NCI-H1436 (cell line): ENCODE measurements around the gene DNAH6.
"Not testable (repeated sequence)": the region's sequence is repeated elsewhere in the genome, so short reads cannot be mapped to it uniquely, and the experiment has no call there.

Experiments used
- DNase-seq: peaks from one replicate; lab custom pipeline; 2025; lab: John Stamatoyannopoulos, UW

Gene DNAH6

GRCh38 chr2:84515788-84516187, 510 bp upstream of the DNAH6 start:
- DNase-seq, result no peak

- DNase-seq, result no peak
These were observed 3.1 kb downstream of the DNAH6 start for GRCh38 chr2:84519332-84519957.

GRCh38 chr2:84526562-84526961, 10.3 kb downstream of the DNAH6 start:
- DNase-seq, result no peak

- DNase-seq, result no peak
These were observed 11.1 kb downstream of the DNAH6 start for GRCh38 chr2:84527137-84528129.

- no peak for DNase-seq
These were observed 16.0 kb downstream of the DNAH6 start for GRCh38 chr2:84532291-84532690.

- no peak for DNase-seq
These were observed 17.9 kb downstream of the DNAH6 start for GRCh38 chr2:84534225-84534624.

GRCh38 chr2:84537251-84537650, 21.0 kb downstream of the DNAH6 start:
- DNase-seq, result no peak

GRCh38 chr2:84539729-84540128, 23.4 kb downstream of the DNAH6 start:
- DNase-seq, result no peak

- DNase-seq, result no peak
These were observed 28.7 kb downstream of the DNAH6 start for GRCh38 chr2:84545005-84545404.

GRCh38 chr2:84546551-84546950, 30.3 kb downstream of the DNAH6 start:
- no peak for DNase-seq

GRCh38 chr2:84548303-84548702, 32.0 kb downstream of the DNAH6 start:
- DNase-seq, result no peak

- DNase-seq, result no peak
These were observed 34.6 kb downstream of the DNAH6 start for GRCh38 chr2:84550916-84551315.

GRCh38 chr2:84551526-84551925, 35.2 kb downstream of the DNAH6 start:
- not testable (repeated sequence) for DNase-seq

- no peak for DNase-seq
These were observed 39.9 kb downstream of the DNAH6 start for GRCh38 chr2:84556190-84556589.

GRCh38 chr2:84559838-84560237, 43.5 kb downstream of the DNAH6 start:
- no peak for DNase-seq

GRCh38 chr2:84579661-84580060, 63.4 kb downstream of the DNAH6 start:
- DNase-seq, result no peak

- DNase-seq, result no peak
These were observed 87.6 kb downstream of the DNAH6 start for GRCh38 chr2:84603911-84604310.

- no peak for DNase-seq
These were observed 96.8 kb downstream of the DNAH6 start for GRCh38 chr2:84613082-84613481.

- DNase-seq, result no peak
These were observed 103.6 kb downstream of the DNAH6 start for GRCh38 chr2:84619794-84620371.

- DNase-seq, result no peak
These were observed 112.2 kb downstream of the DNAH6 start for GRCh38 chr2:84628486-84628885.

GRCh38 chr2:84629550-84629949, 113.3 kb downstream of the DNAH6 start:
- no peak for DNase-seq

- DNase-seq, result no peak
These were observed 114.7 kb downstream of the DNAH6 start for GRCh38 chr2:84631047-84631446.

GRCh38 chr2:84631985-84632384, 115.7 kb downstream of the DNAH6 start:
- DNase-seq, result no peak
